Measurements from ENCODE around the gene BLVRA.
"Not testable (repeated sequence)": the region's sequence is repeated elsewhere in the genome, so short reads cannot be mapped to it uniquely, and the experiment has no call there.

BLVRA gene

GRCh38 chr7:43810195-43810941, 51.9 kb downstream of the BLVRA start:
- DNase-seq, result peak; percentile 4

- no peak for DNase-seq
Observed at GRCh38 chr7:43815373-43815772, 56.9 kb downstream of the BLVRA start.

- DNase-seq, result not testable (repeated sequence)
Observed at GRCh38 chr7:43816046-43816797, 57.7 kb downstream of the BLVRA start.

GRCh38 chr7:43823425-43823824, 64.9 kb downstream of the BLVRA start:
- not testable (repeated sequence) for DNase-seq

GRCh38 chr7:43823941-43824340, 65.5 kb downstream of the BLVRA start:
- DNase-seq, result no peak

- not testable (repeated sequence) for DNase-seq
Observed at GRCh38 chr7:43824513-43824912, 66.0 kb downstream of the BLVRA start.

- no peak for DNase-seq
Observed at GRCh38 chr7:43824963-43825362, 66.5 kb downstream of the BLVRA start.

- DNase-seq, result no peak
Observed at GRCh38 chr7:43825391-43825808, 66.9 kb downstream of the BLVRA start.

GRCh38 chr7:43830917-43831316, 72.4 kb downstream of the BLVRA start:
- DNase-seq, result not testable (repeated sequence)

GRCh38 chr7:43834463-43835251, 76.2 kb downstream of the BLVRA start:
- DNase-seq, result peak; percentile 11

GRCh38 chr7:43838201-43838658, 79.8 kb downstream of the BLVRA start:
- DNase-seq, result no peak

- DNase-seq, result no peak
Observed at GRCh38 chr7:43843296-43843695, 84.8 kb downstream of the BLVRA start.

- no peak for DNase-seq
Observed at GRCh38 chr7:43844257-43844656, 85.8 kb downstream of the BLVRA start.

GRCh38 chr7:43844662-43845061, 86.2 kb downstream of the BLVRA start:
- DNase-seq, result no peak

GRCh38 chr7:43847496-43847895, 89.0 kb downstream of the BLVRA start:
- DNase-seq, result peak; percentile 54

GRCh38 chr7:43849047-43849446, 90.6 kb downstream of the BLVRA start:
- no peak for DNase-seq

- peak; percentile 10 for DNase-seq
Observed at GRCh38 chr7:43850348-43851116, 92.1 kb downstream of the BLVRA start.

GRCh38 chr7:43851805-43852204, 93.3 kb downstream of the BLVRA start:
- no peak for DNase-seq

GRCh38 chr7:43855176-43855575, 96.7 kb downstream of the BLVRA start:
- no peak for DNase-seq

- DNase-seq, result no peak
Observed at GRCh38 chr7:43856316-43856715, 97.8 kb downstream of the BLVRA start.
